Activated T-helper 17 cell treated with anti-CD3 and anti-CD28 coated beads, Interleukin-2, amount 50 U/mL, for 72 hours (primary cell): Measurements from ENCODE around the gene EIF2S3B. TPM values are rescaled to one million over a fixed set of nuclear protein-coding genes. Genes with fewer than 3 reads are reported as not detected.
A peak's percentile ranks its signal among the peaks of the same experiment; 100 is the strongest.

Experiments used
- ATAC-seq: fragments of 150-1000 bp; cut with Tn5 transposase; replicated peaks from 2 replicates; pipeline ENCODE4 v1.10.0; 2021; ENCODE audit warnings: mild to moderate bottlenecking, moderate library complexity
- H3K27ac Mint-ChIP-seq: one replicate; pipeline ENCODE4 v1.8.0; 2022; ENCODE audit warnings: mixed read lengths
- H3K27me3 Mint-ChIP-seq: one replicate; pipeline ENCODE4 v1.8.0; 2022; ENCODE audit warnings: mixed read lengths
- H3K36me3 Mint-ChIP-seq: one replicate; pipeline ENCODE4 v1.8.0; 2022; ENCODE audit warnings: low read depth, mild to moderate bottlenecking, mixed read lengths
- H3K4me1 Mint-ChIP-seq: one replicate; pipeline ENCODE4 v1.8.0; 2022; ENCODE audit warnings: mixed read lengths
- H3K4me3 Mint-ChIP-seq: one replicate; pipeline ENCODE4 v1.8.0; 2022; ENCODE audit warnings: mild to moderate bottlenecking, mixed read lengths
- H3K9me3 Mint-ChIP-seq: one replicate; pipeline ENCODE4 v1.8.0; 2022; ENCODE audit warnings: mixed read lengths
- total RNA-seq, 2 donors: library from RNA; stranded (reverse); gene quantifications; one replicate each; pipeline ENCODE4 v1.2.3, GENCODE V29; 2022

EIF2S3B gene
- total RNA-seq, 2 donors from 2014 or later = 0.26 TPM

DNA sequence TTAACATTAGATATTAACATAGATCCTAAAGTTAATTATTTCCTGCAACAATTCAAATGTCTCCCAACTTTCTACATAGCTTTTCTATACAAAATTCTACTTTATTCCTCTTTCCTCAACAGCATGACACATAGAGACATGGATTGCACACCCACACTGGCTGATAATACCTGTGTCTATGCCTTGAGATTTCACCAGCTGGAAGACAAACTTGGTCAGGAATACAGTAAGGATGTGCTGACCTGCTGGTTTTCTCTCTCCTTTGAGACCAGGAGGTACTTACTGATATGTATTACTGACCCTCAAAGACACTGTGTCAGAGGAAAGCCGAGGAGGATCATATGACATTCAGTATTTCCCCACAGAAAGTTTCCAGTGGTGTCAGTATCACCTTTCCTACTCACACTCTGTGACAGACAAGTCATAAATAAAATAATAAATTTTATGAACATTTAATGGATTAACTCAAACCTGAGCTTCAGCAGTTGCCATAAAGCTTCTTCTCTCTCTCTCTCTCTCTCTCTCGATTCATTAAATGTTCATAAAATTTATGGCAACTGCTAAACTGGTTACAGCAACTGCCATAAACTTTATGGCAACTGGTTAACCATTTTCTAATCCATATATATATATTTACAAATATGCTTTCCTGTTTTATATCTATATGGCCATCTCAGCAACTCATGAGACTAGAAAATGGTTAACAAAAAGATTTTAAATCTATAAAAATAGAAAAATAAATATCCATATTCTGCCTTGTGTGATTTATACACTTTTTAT is 22.7 kb downstream of the EIF2S3B start:
- no peak overlapping the region for H3K27ac Mint-ChIP-seq
- no peaks in the 10 kb centered on the region for H3K36me3 Mint-ChIP-seq
- ATAC-seq = no peak
- no peaks in the 10 kb centered on the region for H3K4me1 Mint-ChIP-seq
- H3K9me3 Mint-ChIP-seq = no peaks in the 10 kb centered on the region
- H3K27me3 Mint-ChIP-seq = peaks cover 21% of the 10 kb centered on the region
- no peak overlapping the region for H3K4me3 Mint-ChIP-seq

DNA sequence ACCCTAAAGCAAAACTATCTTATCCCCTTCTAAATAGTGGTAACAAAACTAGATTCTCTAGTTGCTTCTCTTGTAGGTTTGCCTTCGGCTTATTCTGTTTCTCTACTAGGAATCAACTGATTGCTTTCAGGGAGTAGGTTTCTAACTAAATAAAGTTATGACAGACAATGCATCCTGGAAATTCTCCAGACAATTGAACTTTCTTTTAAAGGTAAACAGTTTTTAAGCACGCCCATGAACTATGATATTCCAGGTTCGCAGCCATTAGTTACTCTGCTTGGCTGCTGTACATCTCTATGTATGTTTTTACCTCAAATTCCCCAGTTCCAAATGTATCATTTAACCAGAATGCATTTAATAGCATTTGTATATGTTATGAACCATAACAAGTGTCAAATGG is 23.9 kb downstream of the EIF2S3B start:
- Mint-ChIP-seq H3K27me3 (peaks cover 29% of the 10 kb centered on the region), H3K36me3 (no peaks in the 10 kb centered on the region), H3K27ac (no peak overlapping the region), H3K4me3 (no peak overlapping the region), H3K9me3 (no peaks in the 10 kb centered on the region), H3K4me1 (no peaks in the 10 kb centered on the region)
- no peak for ATAC-seq

DNA sequence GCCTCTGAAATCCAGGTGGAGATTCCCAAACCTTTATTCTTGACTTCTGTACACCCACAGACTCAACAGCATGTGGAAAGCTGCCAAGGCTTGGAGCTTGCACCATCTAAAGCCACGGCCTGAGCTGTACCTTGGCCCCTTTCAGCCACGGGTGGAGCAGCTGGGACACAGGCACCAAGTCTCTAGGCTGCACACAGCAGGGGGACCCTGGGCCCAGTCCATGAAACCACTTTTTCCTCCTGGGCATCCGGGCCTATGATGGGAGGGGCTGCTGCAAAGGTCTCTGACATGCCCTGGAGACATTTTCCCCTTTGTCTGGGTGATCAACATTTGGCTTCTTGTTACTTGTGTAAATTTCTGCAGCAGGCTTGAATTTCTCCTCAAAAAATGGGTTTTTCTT is 32.0 kb downstream of the EIF2S3B start:
- Mint-ChIP-seq H3K27me3 (peaks cover 31% of the 10 kb centered on the region), H3K27ac (no peak overlapping the region), H3K4me3 (no peak overlapping the region), H3K9me3 (peaks cover 3% of the 10 kb centered on the region), H3K36me3 (no peaks in the 10 kb centered on the region), H3K4me1 (peaks cover 5% of the 10 kb centered on the region)
- ATAC-seq = no peak

DNA sequence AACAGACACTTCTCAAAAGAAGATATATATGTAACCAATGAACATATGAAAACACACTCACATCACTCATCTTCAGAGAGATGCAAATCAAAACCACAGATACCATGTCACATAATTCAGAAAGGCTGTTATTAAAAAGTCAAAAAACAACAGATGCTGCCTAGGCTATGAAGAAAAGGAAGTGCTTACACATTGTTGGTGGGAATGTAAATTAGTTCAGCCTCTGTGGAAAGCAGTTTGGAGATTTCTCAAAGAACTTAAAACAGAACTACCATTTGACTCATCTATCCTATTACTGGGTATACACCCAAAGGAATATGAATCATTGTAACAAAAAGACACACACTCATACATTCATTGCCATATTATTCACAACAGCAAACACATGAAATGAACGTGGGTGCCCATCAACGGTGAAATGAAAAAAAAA is 35.1 kb downstream of the EIF2S3B start:
- Mint-ChIP-seq H3K9me3 (peaks cover 3% of the 10 kb centered on the region), H3K4me1 (peaks cover 5% of the 10 kb centered on the region), H3K27ac (peak overlapping the region; percentile 55)

DNA sequence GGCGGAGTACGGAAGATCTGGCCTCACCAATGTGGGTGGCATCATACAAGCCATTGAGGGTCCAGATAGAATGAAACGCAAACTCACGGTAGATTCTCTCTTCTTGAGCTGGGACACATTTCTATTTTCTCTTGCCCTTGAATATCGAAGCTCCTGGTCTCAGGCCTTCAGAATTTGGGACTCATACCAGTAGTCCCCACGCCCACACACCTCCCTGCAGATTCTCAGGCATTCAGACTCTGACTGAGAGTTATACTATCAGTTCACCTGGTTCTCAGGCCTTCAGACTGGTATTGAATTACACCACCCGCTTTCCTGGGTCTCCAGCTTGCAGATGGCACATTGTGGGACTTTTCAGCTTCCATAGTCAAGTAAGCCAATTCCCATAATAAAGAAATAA is 37.8 kb downstream of the EIF2S3B start:
- Mint-ChIP-seq H3K27ac (no peak overlapping the region), H3K9me3 (peaks cover 3% of the 10 kb centered on the region), H3K4me1 (peaks cover 5% of the 10 kb centered on the region), H3K4me3 (no peak overlapping the region), H3K27me3 (peaks cover 18% of the 10 kb centered on the region), H3K36me3 (no peaks in the 10 kb centered on the region)
- no peak for ATAC-seq

More for the DNA sequence above, 35.1 kb downstream of the EIF2S3B start:
- peaks cover 17% of the 10 kb centered on the region for H3K27me3 Mint-ChIP-seq
- ATAC-seq = peak; percentile 94
- H3K4me3 Mint-ChIP-seq = peak overlapping the region; percentile 36
- H3K36me3 Mint-ChIP-seq = no peaks in the 10 kb centered on the region

DNA sequence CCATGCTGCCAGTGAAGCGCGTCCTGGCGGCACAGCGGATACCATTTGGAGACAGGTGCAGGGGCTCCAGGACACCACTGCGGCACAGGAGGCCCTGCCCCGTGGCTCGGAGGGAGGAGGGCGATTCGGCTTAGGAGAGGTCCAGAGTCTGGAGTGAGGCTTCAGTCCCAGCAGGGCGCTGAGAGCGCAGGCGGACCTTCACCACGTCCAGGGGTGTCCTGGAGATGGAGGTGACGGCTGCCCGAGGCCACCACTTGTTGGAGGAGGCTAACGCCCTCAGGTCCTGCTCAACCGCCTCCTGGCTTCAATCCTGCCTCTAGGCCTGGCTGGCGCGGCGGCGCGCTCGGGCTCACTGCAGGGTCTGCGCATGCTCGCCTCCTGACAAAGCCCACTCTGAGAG is 45.7 kb downstream of the EIF2S3B start:
- H3K4me3 Mint-ChIP-seq = no peak overlapping the region
- no peaks in the 10 kb centered on the region for H3K36me3 Mint-ChIP-seq
- H3K4me1 Mint-ChIP-seq = no peaks in the 10 kb centered on the region

DNA sequence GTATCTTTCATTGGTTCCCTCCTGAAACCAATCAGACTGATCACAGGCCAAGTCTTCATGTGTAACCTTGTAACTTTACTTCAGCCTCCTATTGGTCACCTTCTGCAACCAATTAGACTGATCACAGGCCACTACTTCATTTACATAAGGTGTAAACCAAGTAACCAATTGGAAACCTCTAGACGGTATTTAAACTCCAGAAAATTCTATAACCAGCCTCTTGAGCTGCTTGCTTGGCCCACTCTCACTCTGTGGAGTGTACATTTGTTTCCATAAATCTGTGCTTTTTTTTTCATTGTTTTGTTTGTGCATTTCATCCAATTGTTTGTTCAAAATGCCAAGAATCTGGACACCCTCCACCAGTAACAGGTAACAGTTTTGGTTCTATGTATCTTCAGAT is 47.5 kb downstream of the EIF2S3B start:
- no peak overlapping the region for H3K27ac Mint-ChIP-seq
- peak; percentile 24 for ATAC-seq

More for the DNA sequence above, 45.7 kb downstream of the EIF2S3B start:
- no peak for ATAC-seq
- no peaks in the 10 kb centered on the region for H3K9me3 Mint-ChIP-seq
- H3K27me3 Mint-ChIP-seq = peaks cover 11% of the 10 kb centered on the region
- H3K27ac Mint-ChIP-seq = no peak overlapping the region

DNA sequence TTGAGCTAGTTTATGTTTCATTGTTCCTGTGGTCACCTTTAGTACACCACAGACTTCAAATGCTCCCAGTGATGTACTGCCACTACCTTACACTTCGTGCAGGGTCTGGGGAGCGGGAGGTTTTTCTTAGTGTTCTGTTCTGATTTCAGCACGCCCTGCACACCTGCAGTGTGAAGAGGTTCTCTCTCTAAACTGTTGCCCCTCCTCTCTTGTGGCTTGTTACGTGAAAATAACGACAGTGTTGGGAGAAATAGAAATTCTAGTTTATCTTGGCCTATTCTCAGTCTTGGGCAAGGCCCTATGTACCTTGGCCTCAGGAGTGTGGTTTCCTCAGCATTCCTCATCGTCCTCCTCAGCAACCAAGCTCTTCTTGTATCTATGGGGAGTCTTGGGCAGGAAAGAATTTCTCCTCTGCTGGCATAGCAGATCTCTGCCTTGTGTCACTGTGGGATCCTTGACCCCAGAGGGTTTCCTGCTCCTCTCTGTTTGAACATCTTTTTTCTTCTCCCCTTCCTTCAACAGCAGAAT is 48.6 kb downstream of the EIF2S3B start:
- Mint-ChIP-seq H3K4me1 (no peaks in the 10 kb centered on the region), H3K27me3 (peaks cover 18% of the 10 kb centered on the region), H3K4me3 (no peak overlapping the region), H3K36me3 (no peaks in the 10 kb centered on the region), H3K27ac (no peak overlapping the region), H3K9me3 (no peaks in the 10 kb centered on the region)
- ATAC-seq = no peak

More for the DNA sequence above, 47.5 kb downstream of the EIF2S3B start:
- no peaks in the 10 kb centered on the region for H3K9me3 Mint-ChIP-seq
- H3K4me1 Mint-ChIP-seq = no peaks in the 10 kb centered on the region
- peaks cover 16% of the 10 kb centered on the region for H3K27me3 Mint-ChIP-seq
- H3K4me3 Mint-ChIP-seq = no peak overlapping the region
- no peaks in the 10 kb centered on the region for H3K36me3 Mint-ChIP-seq

DNA sequence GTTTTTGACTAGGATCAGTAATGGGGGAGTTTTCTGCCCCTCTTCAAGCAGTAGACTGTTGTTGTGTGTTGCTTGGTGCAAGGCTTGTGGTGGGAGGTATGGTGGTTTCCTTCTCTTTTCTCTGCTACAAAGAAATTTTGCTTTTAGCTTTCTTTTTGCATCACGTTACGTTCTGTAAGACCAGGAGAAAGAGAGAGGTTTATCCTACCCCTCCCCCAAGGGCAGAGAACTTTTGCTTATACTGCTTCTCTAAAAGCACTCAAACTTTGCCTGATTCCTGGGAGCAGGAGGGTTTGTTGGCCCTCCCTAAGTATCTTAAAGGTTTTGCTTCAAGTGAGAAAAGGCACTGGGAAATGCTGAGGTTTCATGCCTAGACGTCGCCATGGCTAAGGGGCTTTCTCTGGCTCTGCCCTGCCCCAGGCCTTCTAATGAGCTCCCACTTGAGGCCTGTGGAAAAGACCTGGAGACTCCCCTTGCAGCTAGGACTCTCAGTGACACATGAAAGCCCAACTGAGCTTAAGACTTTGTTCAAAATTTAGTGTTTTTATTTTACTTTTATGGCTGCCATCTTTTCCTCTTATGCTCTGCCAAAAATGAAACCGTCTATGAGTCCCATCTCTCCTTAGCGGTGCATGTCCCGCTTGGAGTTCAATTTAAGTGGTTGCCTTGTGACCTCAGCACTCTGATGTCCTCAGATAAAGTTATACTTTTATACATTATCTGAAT is 49.2 kb downstream of the EIF2S3B start:
- H3K27me3 Mint-ChIP-seq = peaks cover 19% of the 10 kb centered on the region
- H3K4me3 Mint-ChIP-seq = no peak overlapping the region
- H3K9me3 Mint-ChIP-seq = no peaks in the 10 kb centered on the region
- ATAC-seq = no peak
- no peak overlapping the region for H3K27ac Mint-ChIP-seq
- no peaks in the 10 kb centered on the region for H3K4me1 Mint-ChIP-seq
- no peaks in the 10 kb centered on the region for H3K36me3 Mint-ChIP-seq

DNA sequence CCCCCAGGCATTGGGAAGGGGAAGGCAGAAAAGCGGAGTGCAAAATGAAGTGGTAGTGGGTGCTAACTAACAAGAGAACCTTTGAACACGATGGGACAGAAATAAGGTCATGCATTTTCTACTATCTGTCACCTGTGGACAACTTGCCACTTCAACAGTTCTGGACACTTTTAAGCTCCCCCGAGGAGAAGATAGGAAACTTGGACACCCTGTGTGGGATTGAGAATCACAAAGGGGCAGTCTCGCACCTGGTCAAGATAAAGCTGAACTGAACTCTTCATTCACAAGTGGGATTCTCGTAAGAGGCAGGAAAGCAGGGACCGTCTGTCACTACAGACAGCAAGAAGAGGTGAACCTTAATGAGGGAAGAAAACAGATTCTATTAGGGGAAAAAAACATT is 51.6 kb downstream of the EIF2S3B start:
- peaks cover 21% of the 10 kb centered on the region for H3K27me3 Mint-ChIP-seq
- H3K9me3 Mint-ChIP-seq = no peaks in the 10 kb centered on the region
- H3K27ac Mint-ChIP-seq = no peak overlapping the region
- no peak overlapping the region for H3K4me3 Mint-ChIP-seq
- no peaks in the 10 kb centered on the region for H3K36me3 Mint-ChIP-seq
- no peak for ATAC-seq
- H3K4me1 Mint-ChIP-seq = no peaks in the 10 kb centered on the region

DNA sequence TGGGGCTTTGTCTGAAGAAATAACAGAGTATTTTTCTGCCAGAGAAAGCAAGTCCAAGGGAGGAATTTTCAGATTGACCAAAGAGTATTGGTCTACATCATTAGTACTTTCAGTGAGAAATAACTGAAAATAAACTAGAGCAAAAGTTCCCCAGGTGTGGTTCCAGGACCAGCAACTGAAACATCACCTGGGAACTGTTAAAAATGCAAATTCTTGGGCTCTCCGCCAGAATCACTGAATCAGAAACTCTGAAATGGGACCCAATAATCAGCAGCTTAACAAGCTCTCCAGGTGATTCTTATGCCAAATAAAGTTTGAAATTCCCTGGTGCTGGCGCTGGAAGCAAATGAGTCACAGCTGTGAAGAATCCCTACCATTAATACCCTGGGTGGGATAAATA is 52.1 kb downstream of the EIF2S3B start:
- Mint-ChIP-seq H3K4me1 (no peaks in the 10 kb centered on the region), H3K27me3 (peaks cover 21% of the 10 kb centered on the region), H3K36me3 (no peaks in the 10 kb centered on the region), H3K27ac (no peak overlapping the region), H3K9me3 (no peaks in the 10 kb centered on the region), H3K4me3 (no peak overlapping the region)
- ATAC-seq = no peak

Other genes with a start within 250 kb of the EIF2S3B start
- gene KLRD1, start 198.0 kb upstream of the EIF2S3B start, total RNA-seq = 1 to 10 TPM in 1 of 2 donors, not detected in 1; 1.1 TPM
- gene KLRK1, start 115.8 kb upstream of the EIF2S3B start, total RNA-seq = under 1 TPM; 0.19 to 0.24 TPM
- gene KLRC4, start 96.1 kb upstream of the EIF2S3B start, total RNA-seq = not detected
- not detected for gene KLRC3, start 85.3 kb upstream of the EIF2S3B start, total RNA-seq
- not detected for gene KLRC2, start 69.9 kb upstream of the EIF2S3B start, total RNA-seq
- under 1 TPM in 1 of 2 donors, not detected in 1; 0.26 TPM for gene KLRC1, start 52.5 kb upstream of the EIF2S3B start, total RNA-seq
- gene MAGOHB, start 107.7 kb downstream of the EIF2S3B start, total RNA-seq = 10 to 100 TPM; 40.4 to 68.4 TPM
- under 1 TPM in 1 of 2 donors, not detected in 1; 0.17 TPM for gene STYK1, start 168.2 kb downstream of the EIF2S3B start, total RNA-seq
- 10 to 100 TPM; 23.7 to 81.0 TPM for gene YBX3, start 217.4 kb downstream of the EIF2S3B start, total RNA-seq